Liver (tissue), 3 donors: ENCODE results near the gene GLIS1.

Experiments used
- CTCF ChIP-seq: fragments of 150-350 bp; IDR thresholded peaks from 2 replicates; pipeline ENCODE4 v1.5.1; 2017; ENCODE audit warnings: improper control_type of control experiment, low read depth, low read length; ENCODE audit not compliant: missing input control
- TAF1 ChIP-seq: conservative IDR thresholded peaks from 2 replicates; pipeline ENCODE4 v1.6.1; 2016; ENCODE audit warnings: antibody characterized with exemption, mild to moderate bottlenecking
- donor health status: healthy.
- donor health status: healthy.

GRCh38 chr1:53481456-53481855, 257.5 kb downstream of the GLIS1 start:
- TF ChIP-seq CTCF: no peak
- no peak for TF ChIP-seq TAF1
